GM19240 (cell line): ENCODE data around the gene DAB1.

Experiments
- DNase-seq: peaks from one replicate; pipeline ENCODE4 v3.0.0; 2011; ENCODE audit warnings: low spot score; ENCODE audit not compliant: insufficient read length

DAB1 gene

GRCh38 chr1:56957931-56958330, 465.9 kb downstream of the DAB1 start:
- no peak for DNase-seq

- no peak for DNase-seq
Observed at GRCh38 chr1:56954664-56955063, 469.2 kb downstream of the DAB1 start.

- no peak for DNase-seq
Observed at GRCh38 chr1:56953386-56953785, 470.5 kb downstream of the DAB1 start.

- no peak for DNase-seq
Observed at GRCh38 chr1:56952501-56952900, 471.4 kb downstream of the DAB1 start.

- DNase-seq = no peak
Observed at GRCh38 chr1:56948403-56949023, 475.3 kb downstream of the DAB1 start.
